HG02642 (cell line): ENCODE data around the gene PIK3C2G.

Experiments used
- ATAC-seq: cut with Tn5 transposase; IDR thresholded peaks from one replicate; pipeline ENCODE4 v1.9.1; 2021; ENCODE audit warnings: mild to moderate bottlenecking; ENCODE audit not compliant: unreplicated experiment, poor library complexity

PIK3C2G gene

GRCh38 chr12:18394742-18395141 is 133.4 kb downstream of the PIK3C2G start:
- ATAC-seq, result no peak

GRCh38 chr12:18400186-18400585 is 138.9 kb downstream of the PIK3C2G start:
- no peak for ATAC-seq

GRCh38 chr12:18402872-18403611 is 141.7 kb downstream of the PIK3C2G start:
- ATAC-seq, result no peak

- no peak for ATAC-seq
Measured at GRCh38 chr12:18411453-18411852, 150.1 kb downstream of the PIK3C2G start.

GRCh38 chr12:18414671-18415070 is 153.4 kb downstream of the PIK3C2G start:
- ATAC-seq, result no peak

GRCh38 chr12:18415227-18415626 is 153.9 kb downstream of the PIK3C2G start:
- no peak for ATAC-seq

GRCh38 chr12:18416412-18416811 is 155.1 kb downstream of the PIK3C2G start:
- ATAC-seq, result no peak

GRCh38 chr12:18419311-18419710 is 158.0 kb downstream of the PIK3C2G start:
- ATAC-seq, result no peak

- no peak for ATAC-seq
Measured at GRCh38 chr12:18421867-18422266, 160.5 kb downstream of the PIK3C2G start.

- ATAC-seq, result no peak
Measured at GRCh38 chr12:18422871-18423270, 161.6 kb downstream of the PIK3C2G start.

GRCh38 chr12:18424857-18425256 is 163.5 kb downstream of the PIK3C2G start:
- no peak for ATAC-seq

GRCh38 chr12:18427520-18427919 is 166.2 kb downstream of the PIK3C2G start:
- no peak for ATAC-seq

GRCh38 chr12:18428416-18428815 is 167.1 kb downstream of the PIK3C2G start:
- ATAC-seq, result no peak

GRCh38 chr12:18429366-18429765 is 168.0 kb downstream of the PIK3C2G start:
- no peak for ATAC-seq

GRCh38 chr12:18430425-18431048 is 169.2 kb downstream of the PIK3C2G start:
- peak; percentile 84 for ATAC-seq

- no peak for ATAC-seq
Measured at GRCh38 chr12:18431771-18432170, 170.5 kb downstream of the PIK3C2G start.

GRCh38 chr12:18432206-18432605 is 170.9 kb downstream of the PIK3C2G start:
- no peak for ATAC-seq

GRCh38 chr12:18436170-18436569 is 174.9 kb downstream of the PIK3C2G start:
- no peak for ATAC-seq

GRCh38 chr12:18439541-18439940 is 178.2 kb downstream of the PIK3C2G start:
- no peak for ATAC-seq

GRCh38 chr12:18443768-18444437 is 182.6 kb downstream of the PIK3C2G start:
- no peak for ATAC-seq

GRCh38 chr12:18446061-18446644 is 184.8 kb downstream of the PIK3C2G start:
- peak; percentile 60 for ATAC-seq
